Keratinocyte (primary cell): ENCODE measurements around the gene PHLDA3.

Source experiments
- EZH2 ChIP-seq: IDR thresholded peaks from one replicate; pipeline ENCODE4 v1.6.1; 2012; ENCODE audit warnings: inconsistent platforms, mild to moderate bottlenecking, low read length, moderate library complexity
- TF ChIP-seq, protein P1 (sequence below), 3 experiments: IDR thresholded peaks in 1 of 3; conservative IDR thresholded peaks in 1 of 3; optimal IDR thresholded peaks in 1 of 3; 2 replicates in 2 of 3; 3 replicates in 1 of 3; pipeline versions ENCODE3 to v1.5.1; 2011; ENCODE audit warnings: low read length in 3 of 3, mild to moderate bottlenecking in 3 of 3, moderate library complexity in 2 of 3, control low read depth in 1 of 3, inconsistent platforms in 1 of 3; ENCODE audit not compliant: insufficient read depth in 2 of 3; ENCODE audit errors: extremely low read depth in 1 of 3

DNA sequence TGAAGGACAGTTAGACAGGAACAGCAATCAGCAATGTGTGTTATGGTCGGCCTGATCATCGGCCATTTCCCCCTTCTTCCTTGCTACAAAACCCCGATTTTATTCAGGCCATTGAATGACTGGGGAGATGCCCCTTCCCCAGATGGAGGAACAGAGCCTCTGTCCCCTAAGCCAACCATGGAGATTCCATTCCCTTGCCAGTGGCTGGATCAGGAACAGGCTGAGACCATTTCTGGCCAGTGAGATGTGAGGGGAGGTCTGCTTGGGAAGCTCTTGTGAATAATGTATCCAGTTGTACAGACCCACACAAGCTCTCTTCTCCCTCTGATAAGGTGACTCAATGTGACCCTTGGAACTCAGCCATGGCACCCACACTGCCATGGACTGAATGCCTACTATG is 30.2 kb upstream of the PHLDA3 start:
- TF ChIP-seq, protein P1, sequence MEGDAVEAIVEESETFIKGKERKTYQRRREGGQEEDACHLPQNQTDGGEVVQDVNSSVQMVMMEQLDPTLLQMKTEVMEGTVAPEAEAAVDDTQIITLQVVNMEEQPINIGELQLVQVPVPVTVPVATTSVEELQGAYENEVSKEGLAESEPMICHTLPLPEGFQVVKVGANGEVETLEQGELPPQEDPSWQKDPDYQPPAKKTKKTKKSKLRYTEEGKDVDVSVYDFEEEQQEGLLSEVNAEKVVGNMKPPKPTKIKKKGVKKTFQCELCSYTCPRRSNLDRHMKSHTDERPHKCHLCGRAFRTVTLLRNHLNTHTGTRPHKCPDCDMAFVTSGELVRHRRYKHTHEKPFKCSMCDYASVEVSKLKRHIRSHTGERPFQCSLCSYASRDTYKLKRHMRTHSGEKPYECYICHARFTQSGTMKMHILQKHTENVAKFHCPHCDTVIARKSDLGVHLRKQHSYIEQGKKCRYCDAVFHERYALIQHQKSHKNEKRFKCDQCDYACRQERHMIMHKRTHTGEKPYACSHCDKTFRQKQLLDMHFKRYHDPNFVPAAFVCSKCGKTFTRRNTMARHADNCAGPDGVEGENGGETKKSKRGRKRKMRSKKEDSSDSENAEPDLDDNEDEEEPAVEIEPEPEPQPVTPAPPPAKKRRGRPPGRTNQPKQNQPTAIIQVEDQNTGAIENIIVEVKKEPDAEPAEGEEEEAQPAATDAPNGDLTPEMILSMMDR (optimal IDR thresholded peaks at IDR 0.05 in 1 of 3, IDR thresholded peaks at IDR 0.05 in 1 of 3, conservative IDR thresholded peaks at IDR 0.05 in 1 of 3; ENCODE audit: extremely low read depth in 1 of 3, insufficient read depth in 2 of 3, low read length in 3 of 3), result no peak
- no peak for TF ChIP-seq EZH2
